BJ (cell line): ENCODE data around the gene SLC2A6. TPM values are rescaled to one million over a fixed set of nuclear protein-coding genes. Genes with fewer than 3 reads are reported as not detected.
A peak's percentile ranks its signal among the peaks of the same experiment; 100 is the strongest.

Source experiments
- CTCF ChIA-PET: fragments of 350-600 bp; formaldehyde crosslinking; extraction: SDS; loops from one replicate; lab custom pipeline; 2021; ENCODE audit warnings: antibody characterized with exemption, inconsistent platforms; lab: Yijun Ruan, JAX
- POLR2A ChIA-PET: fragments of 300-600 bp; sonication (Branson Sonifier 250); formaldehyde crosslinking; extraction: SDS; loops from one replicate; lab custom pipeline; 2021; ENCODE audit warnings: antibody characterized with exemption; lab: Charles Lee
- DNase-seq: peaks from one replicate; pipeline ENCODE4 v3.0.0-alpha.2; 2011; ENCODE audit warnings: low read depth
- H3K27me3 ChIP-seq: 2 replicates; pipeline ENCODE4 v1.6.0; 2011; ENCODE audit warnings: low read length; ENCODE audit not compliant: control insufficient read depth, insufficient read depth
- H3K36me3 ChIP-seq: 2 replicates; pipeline ENCODE4 v1.5.1; 2011; ENCODE audit warnings: low read length; ENCODE audit not compliant: control insufficient read depth, insufficient read depth
- H3K4me3 ChIP-seq: 2 replicates; pipeline ENCODE4 v1.5.1; 2011; ENCODE audit warnings: low read depth, mild to moderate bottlenecking, control low read depth, low read length
- polyA plus RNA-seq: library from polyadenylated mRNA; depleted of rRNA; stranded (reverse); fragments of >200 nt; gene quantifications from 2 replicates; pipeline ENCODE4 v1.2.3, GENCODE V29; 2011
- TF ChIP-seq, protein P1 (sequence below): IDR thresholded peaks from 2 replicates; pipeline ENCODE4 v1.5.1; 2011; ENCODE audit warnings: low read depth, mild to moderate bottlenecking, control low read depth, inconsistent platforms, low read length, moderate library complexity; ENCODE audit not compliant: insufficient read depth

SLC2A6 gene
- polyA plus RNA-seq, 1 experiment, result 9.0 TPM

DNA sequence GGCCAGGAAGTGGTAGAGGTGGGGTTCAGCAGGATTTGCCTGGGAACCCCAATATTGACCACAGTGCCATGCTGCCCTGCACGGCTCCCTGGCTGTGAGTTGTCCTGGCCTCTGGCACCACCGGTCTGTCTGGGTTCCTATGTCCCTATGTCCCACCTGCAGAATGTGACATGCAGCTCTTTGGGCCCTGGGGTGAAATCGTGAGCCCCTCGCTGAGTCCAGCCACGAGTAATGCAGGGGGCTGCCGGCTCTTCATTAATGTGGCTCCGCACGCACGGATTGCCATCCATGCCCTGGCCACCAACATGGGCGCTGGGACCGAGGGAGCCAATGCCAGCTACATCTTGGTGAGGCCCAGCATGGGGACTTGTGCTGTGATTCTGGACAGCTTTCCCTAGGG, 21.2 kb downstream of the SLC2A6 start:
- no peaks in the 10 kb centered on the region for H3K36me3 ChIP-seq
- H3K4me3 ChIP-seq, result no peak overlapping the region
- ChIA-PET CTCF (interaction anchor here (1.5 kb wide), 1 partner anchor 12 kb away, joined by 4 read pairs; no protein-coding TSS in a partner anchor), POLR2A (no interaction called here)
- TF ChIP-seq, protein P1, sequence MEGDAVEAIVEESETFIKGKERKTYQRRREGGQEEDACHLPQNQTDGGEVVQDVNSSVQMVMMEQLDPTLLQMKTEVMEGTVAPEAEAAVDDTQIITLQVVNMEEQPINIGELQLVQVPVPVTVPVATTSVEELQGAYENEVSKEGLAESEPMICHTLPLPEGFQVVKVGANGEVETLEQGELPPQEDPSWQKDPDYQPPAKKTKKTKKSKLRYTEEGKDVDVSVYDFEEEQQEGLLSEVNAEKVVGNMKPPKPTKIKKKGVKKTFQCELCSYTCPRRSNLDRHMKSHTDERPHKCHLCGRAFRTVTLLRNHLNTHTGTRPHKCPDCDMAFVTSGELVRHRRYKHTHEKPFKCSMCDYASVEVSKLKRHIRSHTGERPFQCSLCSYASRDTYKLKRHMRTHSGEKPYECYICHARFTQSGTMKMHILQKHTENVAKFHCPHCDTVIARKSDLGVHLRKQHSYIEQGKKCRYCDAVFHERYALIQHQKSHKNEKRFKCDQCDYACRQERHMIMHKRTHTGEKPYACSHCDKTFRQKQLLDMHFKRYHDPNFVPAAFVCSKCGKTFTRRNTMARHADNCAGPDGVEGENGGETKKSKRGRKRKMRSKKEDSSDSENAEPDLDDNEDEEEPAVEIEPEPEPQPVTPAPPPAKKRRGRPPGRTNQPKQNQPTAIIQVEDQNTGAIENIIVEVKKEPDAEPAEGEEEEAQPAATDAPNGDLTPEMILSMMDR, result no peak
- no peak for DNase-seq
- no peaks in the 10 kb centered on the region for H3K27me3 ChIP-seq

DNA sequence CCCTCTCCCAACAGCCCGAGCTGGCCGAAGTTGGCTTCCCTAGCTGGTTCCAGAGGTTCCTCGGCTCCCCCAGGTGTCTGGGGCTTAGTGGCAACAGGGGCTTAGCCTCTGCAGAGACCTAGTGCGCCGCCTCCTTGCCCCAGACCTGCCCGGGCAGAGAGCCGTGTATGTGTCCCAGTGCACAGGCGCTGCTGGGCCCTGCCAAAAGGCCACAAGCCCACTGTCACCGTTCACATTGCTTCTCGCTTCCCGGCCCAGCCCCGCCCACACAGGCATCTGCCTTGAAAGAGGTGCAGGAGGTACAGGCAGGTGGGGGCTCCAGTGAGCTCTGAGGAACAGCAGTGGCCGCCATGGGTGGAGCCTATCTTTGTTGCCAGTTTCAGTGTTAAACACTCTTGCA, 21.7 kb downstream of the SLC2A6 start:
- POLR2A ChIA-PET, result no interaction called here
- no peaks in the 10 kb centered on the region for H3K36me3 ChIP-seq
- DNase-seq, result no peak
- TF ChIP-seq, protein P1, result no peak
- CTCF ChIA-PET, result no interaction called here
- H3K27me3 ChIP-seq, result no peaks in the 10 kb centered on the region
- H3K4me3 ChIP-seq, result no peak overlapping the region

DNA sequence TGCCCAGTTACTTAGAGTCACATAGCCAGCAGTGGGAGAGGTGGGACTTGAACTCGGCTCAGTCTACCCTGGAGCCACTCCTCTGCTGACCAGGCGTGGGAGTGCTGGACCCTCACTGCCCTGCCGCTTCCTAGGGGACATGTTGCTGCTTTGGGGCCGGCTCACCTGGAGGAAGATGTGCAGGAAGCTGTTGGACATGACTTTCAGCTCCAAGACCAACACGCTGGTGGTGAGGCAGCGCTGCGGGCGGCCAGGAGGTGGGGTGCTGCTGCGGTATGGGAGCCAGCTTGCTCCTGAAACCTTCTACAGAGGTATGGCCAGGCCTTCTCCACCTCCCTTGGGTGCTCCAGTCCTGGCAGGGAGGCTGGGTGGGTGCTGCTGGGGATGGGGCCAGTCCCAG, 22.5 kb downstream of the SLC2A6 start:
- ChIA-PET CTCF (no interaction called here), POLR2A (no interaction called here)
- no peaks in the 10 kb centered on the region for H3K27me3 ChIP-seq
- DNase-seq, result no peak
- no peak overlapping the region for H3K4me3 ChIP-seq
- no peaks in the 10 kb centered on the region for H3K36me3 ChIP-seq
- TF ChIP-seq, protein P1, result 0 out of 2 replicates have a peak, but pooled peaks have one; percentile 10

DNA sequence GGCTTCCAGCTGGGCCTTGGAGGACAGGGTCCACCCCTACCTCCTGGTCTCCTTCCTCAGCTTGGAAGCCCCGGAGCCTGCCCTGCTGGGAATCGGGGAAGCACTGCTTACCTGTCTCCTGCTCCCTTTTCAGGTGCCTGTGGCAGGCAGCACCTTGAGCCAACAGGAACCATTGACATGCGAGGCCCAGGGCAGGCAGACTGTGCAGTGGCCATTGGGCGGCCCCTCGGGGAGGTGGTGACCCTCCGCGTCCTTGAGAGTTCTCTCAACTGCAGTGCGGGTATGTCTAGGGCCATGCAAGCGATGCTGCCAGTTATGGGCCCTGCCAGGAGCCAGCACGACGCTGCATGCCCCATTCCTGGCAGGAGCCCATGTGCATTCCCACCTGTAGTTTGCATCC, 23.0 kb downstream of the SLC2A6 start:
- H3K27me3 ChIP-seq, result no peaks in the 10 kb centered on the region
- TF ChIP-seq, protein P1, result no peak
- no peak overlapping the region for H3K4me3 ChIP-seq
- DNase-seq, result no peak
- CTCF ChIA-PET, result no interaction called here
- H3K36me3 ChIP-seq, result no peaks in the 10 kb centered on the region
- POLR2A ChIA-PET, result no interaction called here

DNA sequence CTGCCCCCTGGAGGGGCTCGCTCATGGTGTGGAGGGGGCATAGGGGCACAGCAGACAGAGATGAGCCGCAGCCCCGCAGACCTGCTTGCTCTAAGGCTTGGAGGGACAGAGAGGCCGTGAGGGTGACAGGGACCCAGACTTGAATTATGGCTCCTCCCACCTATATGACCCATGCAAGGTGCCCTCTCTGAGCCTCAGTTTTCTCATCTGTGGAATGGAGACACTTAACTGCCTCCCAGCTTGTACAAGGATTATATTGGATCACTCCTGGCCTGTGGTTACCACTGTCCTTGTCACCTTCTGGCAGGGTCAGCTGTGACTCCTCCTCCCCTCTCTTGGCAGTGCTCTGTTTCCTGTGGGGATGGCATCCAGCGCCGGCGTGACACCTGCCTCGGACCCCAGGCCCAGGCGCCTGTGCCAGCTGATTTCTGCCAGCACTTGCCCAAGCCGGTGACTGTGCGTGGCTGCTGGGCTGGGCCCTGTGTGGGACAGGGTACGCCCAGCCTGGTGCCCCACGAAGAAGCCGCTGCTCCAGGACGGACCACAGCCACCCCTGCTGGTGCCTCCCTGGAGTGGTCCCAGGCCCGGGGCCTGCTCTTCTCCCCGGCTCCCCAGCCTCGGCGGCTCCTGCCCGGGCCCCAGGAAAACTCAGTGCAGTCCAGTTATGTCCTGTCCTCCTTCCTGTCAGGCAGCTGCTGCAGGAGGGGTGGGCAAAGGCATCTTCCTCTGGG, 23.8 kb downstream of the SLC2A6 start:
- CTCF ChIA-PET, result interaction anchor here (1.5 kb wide), 1 partner anchor 269 kb away, joined by 3 read pairs; no protein-coding TSS in a partner anchor
- POLR2A ChIA-PET, result no interaction called here
- Histone ChIP-seq H3K4me3 (no peak overlapping the region), H3K36me3 (no peaks in the 10 kb centered on the region), H3K27me3 (no peaks in the 10 kb centered on the region)
- TF ChIP-seq, protein P1, result no peak
- no peak for DNase-seq
